Measurements from ENCODE around the gene ACSM5.

The ACSM5 gene

GRCh38 chr16:20372701-20373100 is 36.6 kb upstream of the ACSM5 start (continued):
- TF ChIP-seq, protein P1, sequence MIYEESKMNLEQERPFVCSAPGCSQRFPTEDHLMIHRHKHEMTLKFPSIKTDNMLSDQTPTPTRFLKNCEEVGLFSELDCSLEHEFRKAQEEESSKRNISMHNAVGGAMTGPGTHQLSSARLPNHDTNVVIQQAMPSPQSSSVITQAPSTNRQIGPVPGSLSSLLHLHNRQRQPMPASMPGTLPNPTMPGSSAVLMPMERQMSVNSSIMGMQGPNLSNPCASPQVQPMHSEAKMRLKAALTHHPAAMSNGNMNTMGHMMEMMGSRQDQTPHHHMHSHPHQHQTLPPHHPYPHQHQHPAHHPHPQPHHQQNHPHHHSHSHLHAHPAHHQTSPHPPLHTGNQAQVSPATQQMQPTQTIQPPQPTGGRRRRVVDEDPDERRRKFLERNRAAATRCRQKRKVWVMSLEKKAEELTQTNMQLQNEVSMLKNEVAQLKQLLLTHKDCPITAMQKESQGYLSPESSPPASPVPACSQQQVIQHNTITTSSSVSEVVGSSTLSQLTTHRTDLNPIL (CRISPR knock-in tag; IDR thresholded peaks at IDR 0.05; ENCODE audit: low read depth): no peak
- TF ChIP-seq BACH2 (CRISPR knock-in tag; IDR thresholded peaks at IDR 0.05; ENCODE audit: borderline replicate concordance) (no peak), RARB (CRISPR knock-in tag; IDR thresholded peaks at IDR 0.05) (no peak)

DNA sequence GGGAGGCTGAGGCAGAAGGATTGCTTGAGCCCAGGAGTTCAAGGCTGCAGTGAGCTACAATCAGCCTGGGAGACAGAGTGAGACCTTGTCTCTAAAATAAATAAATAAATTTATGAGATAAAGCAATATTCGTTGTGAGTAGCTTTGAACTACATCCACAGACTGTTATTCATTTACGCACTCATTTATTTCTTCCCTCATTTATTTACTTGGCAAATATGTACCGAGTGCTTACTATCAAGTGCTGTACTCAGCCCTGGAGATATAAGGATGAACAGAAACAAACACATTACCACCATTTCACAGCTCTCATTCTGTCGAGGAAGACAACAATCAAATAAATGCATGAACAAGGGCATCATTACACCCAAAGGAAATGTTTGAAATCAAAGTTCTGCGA is 32.2 kb upstream of the ACSM5 start:
- ATAC-seq: no peak
- no peak for TF ChIP-seq ISL1 (CRISPR knock-in tag; IDR thresholded peaks at IDR 0.05)
- no peak for TF ChIP-seq ESRRG (CRISPR knock-in tag; IDR thresholded peaks at IDR 0.05)
- TF ChIP-seq ZFP3 (CRISPR knock-in tag; IDR thresholded peaks at IDR 0.05): no peak
- no peak for TF ChIP-seq ARNTL (CRISPR knock-in tag; IDR thresholded peaks at IDR 0.05; ENCODE audit: borderline replicate concordance, low read depth)

DNA sequence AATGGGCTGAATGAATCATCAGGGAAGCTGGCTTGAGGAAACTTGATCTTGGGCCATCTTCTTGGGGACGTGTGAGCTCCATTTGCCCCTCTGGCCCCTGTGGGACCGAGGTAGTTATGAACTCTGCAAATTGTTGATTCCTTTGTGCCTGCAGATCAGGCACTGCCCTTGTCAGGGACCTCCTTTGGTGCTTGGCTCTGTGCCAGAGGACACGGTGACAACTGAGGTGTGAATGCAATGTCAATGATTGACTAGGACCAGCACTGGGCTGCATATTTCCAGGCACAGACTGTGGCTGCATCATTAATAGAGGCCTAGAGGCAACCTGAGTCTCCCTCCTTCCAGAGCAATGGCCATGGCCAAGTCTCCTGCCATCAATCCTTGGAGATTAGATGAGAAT is 28.6 kb upstream of the ACSM5 start:
- ATAC-seq: no peak
- TF ChIP-seq, protein P2, sequence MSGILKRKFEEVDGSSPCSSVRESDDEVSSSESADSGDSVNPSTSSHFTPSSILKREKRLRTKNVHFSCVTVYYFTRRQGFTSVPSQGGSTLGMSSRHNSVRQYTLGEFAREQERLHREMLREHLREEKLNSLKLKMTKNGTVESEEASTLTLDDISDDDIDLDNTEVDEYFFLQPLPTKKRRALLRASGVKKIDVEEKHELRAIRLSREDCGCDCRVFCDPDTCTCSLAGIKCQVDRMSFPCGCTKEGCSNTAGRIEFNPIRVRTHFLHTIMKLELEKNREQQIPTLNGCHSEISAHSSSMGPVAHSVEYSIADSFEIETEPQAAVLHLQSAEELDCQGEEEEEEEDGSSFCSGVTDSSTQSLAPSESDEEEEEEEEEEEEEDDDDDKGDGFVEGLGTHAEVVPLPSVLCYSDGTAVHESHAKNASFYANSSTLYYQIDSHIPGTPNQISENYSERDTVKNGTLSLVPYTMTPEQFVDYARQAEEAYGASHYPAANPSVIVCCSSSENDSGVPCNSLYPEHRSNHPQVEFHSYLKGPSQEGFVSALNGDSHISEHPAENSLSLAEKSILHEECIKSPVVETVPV (CRISPR knock-in tag; IDR thresholded peaks at IDR 0.05): no peak
- TF ChIP-seq ZNF8 (CRISPR knock-in tag; IDR thresholded peaks at IDR 0.05): no peak
- TF ChIP-seq, protein P3, sequence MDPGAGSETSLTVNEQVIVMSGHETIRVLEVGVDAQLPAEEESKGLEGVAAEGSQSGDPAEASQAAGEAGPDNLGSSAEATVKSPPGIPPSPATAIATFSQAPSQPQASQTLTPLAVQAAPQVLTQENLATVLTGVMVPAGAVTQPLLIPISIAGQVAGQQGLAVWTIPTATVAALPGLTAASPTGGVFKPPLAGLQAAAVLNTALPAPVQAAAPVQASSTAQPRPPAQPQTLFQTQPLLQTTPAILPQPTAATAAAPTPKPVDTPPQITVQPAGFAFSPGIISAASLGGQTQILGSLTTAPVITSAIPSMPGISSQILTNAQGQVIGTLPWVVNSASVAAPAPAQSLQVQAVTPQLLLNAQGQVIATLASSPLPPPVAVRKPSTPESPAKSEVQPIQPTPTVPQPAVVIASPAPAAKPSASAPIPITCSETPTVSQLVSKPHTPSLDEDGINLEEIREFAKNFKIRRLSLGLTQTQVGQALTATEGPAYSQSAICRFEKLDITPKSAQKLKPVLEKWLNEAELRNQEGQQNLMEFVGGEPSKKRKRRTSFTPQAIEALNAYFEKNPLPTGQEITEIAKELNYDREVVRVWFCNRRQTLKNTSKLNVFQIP (CRISPR knock-in tag; IDR thresholded peaks at IDR 0.05; ENCODE audit: borderline replicate concordance, low read depth): no peak
- no peak for TF ChIP-seq SNAI2 (CRISPR knock-in tag; IDR thresholded peaks at IDR 0.05)
- no peak for TF ChIP-seq RARB (CRISPR knock-in tag; IDR thresholded peaks at IDR 0.05)
- TF ChIP-seq PATZ1 (CRISPR knock-in tag; IDR thresholded peaks at IDR 0.05; ENCODE audit: borderline replicate concordance): no peak
- no peak for TF ChIP-seq BACH2 (CRISPR knock-in tag; IDR thresholded peaks at IDR 0.05; ENCODE audit: borderline replicate concordance)
- no peak for TF ChIP-seq GLIS3 (CRISPR knock-in tag; IDR thresholded peaks at IDR 0.05)
- TF ChIP-seq, protein P1 (CRISPR knock-in tag; IDR thresholded peaks at IDR 0.05; ENCODE audit: low read depth): no peak
- TF ChIP-seq ZNF565 (CRISPR knock-in tag; conservative IDR thresholded peaks at IDR 0.05; ENCODE audit: low read depth): no peak
- TF ChIP-seq TOX (CRISPR knock-in tag; IDR thresholded peaks at IDR 0.05; ENCODE audit: borderline replicate concordance): no peak
- no peak for TF ChIP-seq ZC3H10 (CRISPR knock-in tag; IDR thresholded peaks at IDR 0.05)
- TF ChIP-seq, protein P4, sequence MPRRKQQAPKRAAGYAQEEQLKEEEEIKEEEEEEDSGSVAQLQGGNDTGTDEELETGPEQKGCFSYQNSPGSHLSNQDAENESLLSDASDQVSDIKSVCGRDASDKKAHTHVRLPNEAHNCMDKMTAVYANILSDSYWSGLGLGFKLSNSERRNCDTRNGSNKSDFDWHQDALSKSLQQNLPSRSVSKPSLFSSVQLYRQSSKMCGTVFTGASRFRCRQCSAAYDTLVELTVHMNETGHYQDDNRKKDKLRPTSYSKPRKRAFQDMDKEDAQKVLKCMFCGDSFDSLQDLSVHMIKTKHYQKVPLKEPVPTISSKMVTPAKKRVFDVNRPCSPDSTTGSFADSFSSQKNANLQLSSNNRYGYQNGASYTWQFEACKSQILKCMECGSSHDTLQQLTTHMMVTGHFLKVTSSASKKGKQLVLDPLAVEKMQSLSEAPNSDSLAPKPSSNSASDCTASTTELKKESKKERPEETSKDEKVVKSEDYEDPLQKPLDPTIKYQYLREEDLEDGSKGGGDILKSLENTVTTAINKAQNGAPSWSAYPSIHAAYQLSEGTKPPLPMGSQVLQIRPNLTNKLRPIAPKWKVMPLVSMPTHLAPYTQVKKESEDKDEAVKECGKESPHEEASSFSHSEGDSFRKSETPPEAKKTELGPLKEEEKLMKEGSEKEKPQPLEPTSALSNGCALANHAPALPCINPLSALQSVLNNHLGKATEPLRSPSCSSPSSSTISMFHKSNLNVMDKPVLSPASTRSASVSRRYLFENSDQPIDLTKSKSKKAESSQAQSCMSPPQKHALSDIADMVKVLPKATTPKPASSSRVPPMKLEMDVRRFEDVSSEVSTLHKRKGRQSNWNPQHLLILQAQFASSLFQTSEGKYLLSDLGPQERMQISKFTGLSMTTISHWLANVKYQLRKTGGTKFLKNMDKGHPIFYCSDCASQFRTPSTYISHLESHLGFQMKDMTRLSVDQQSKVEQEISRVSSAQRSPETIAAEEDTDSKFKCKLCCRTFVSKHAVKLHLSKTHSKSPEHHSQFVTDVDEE (CRISPR knock-in tag; IDR thresholded peaks at IDR 0.05): no peak
- no peak for TF ChIP-seq ZFP3 (CRISPR knock-in tag; IDR thresholded peaks at IDR 0.05)
- TF ChIP-seq ARNTL (CRISPR knock-in tag; IDR thresholded peaks at IDR 0.05; ENCODE audit: borderline replicate concordance, low read depth): no peak
- TF ChIP-seq ZNF70 (CRISPR knock-in tag; IDR thresholded peaks at IDR 0.05): no peak
- TF ChIP-seq CSDC2 (CRISPR knock-in tag; IDR thresholded peaks at IDR 0.05): no peak
- TF ChIP-seq ESRRG (CRISPR knock-in tag; IDR thresholded peaks at IDR 0.05): no peak
- no peak for TF ChIP-seq OSR1 (CRISPR knock-in tag; IDR thresholded peaks at IDR 0.05)

Measured in SK-N-SH treated with all-trans-retinoic acid at 6 μM for 48 hours (cell line).